ENCODE measurements around the gene ABTB2. TPM values are rescaled to one million over a fixed set of nuclear protein-coding genes. Genes with fewer than 3 reads are reported as not detected.
"Not testable (repeated sequence)": the region's sequence is repeated elsewhere in the genome, so short reads cannot be mapped to it uniquely, and the experiment has no call there.

The ABTB2 gene
- polyA plus RNA-seq, 4 donors: 7.2 to 16.3 (median 7.6) TPM

- DNase-seq (ENCODE audit: low read depth in 4 of 4, low spot score in 3 of 4): no peak
Measured at GRCh38 chr11:34197256-34197655, 160.6 kb downstream of the ABTB2 start.

GRCh38 chr11:34194576-34195335, 163.1 kb downstream of the ABTB2 start:
- DNase-seq (ENCODE audit: low read depth in 4 of 4, low spot score in 3 of 4): no peak

- DNase-seq (ENCODE audit: low read depth in 4 of 4, low spot score in 3 of 4): no peak
Measured at GRCh38 chr11:34192481-34193401, 165.1 kb downstream of the ABTB2 start.

GRCh38 chr11:34191578-34191977, 166.2 kb downstream of the ABTB2 start:
- no peak for DNase-seq (ENCODE audit: low read depth in 4 of 4, low spot score in 3 of 4)

- no peak for DNase-seq (ENCODE audit: low read depth in 4 of 4, low spot score in 3 of 4)
Measured at GRCh38 chr11:34190192-34191139, 167.3 kb downstream of the ABTB2 start.

GRCh38 chr11:34189191-34189590, 168.6 kb downstream of the ABTB2 start:
- no peak for DNase-seq (ENCODE audit: low read depth in 4 of 4, low spot score in 3 of 4)

GRCh38 chr11:34188181-34188580, 169.6 kb downstream of the ABTB2 start:
- no peak for DNase-seq (ENCODE audit: low read depth in 4 of 4, low spot score in 3 of 4)

- DNase-seq (ENCODE audit: low read depth in 4 of 4, low spot score in 3 of 4): no peak
Measured at GRCh38 chr11:34185926-34186841, 171.6 kb downstream of the ABTB2 start.

GRCh38 chr11:34184505-34185015, 173.2 kb downstream of the ABTB2 start:
- DNase-seq (ENCODE audit: low read depth in 4 of 4, low spot score in 3 of 4): no peak

GRCh38 chr11:34183848-34184391, 173.9 kb downstream of the ABTB2 start:
- no peak for DNase-seq (ENCODE audit: low read depth in 4 of 4, low spot score in 3 of 4)

- DNase-seq (ENCODE audit: low read depth in 4 of 4, low spot score in 3 of 4): no peak
Measured at GRCh38 chr11:34182921-34183685, 174.7 kb downstream of the ABTB2 start.

- DNase-seq (ENCODE audit: low read depth in 4 of 4, low spot score in 3 of 4): no peak
Measured at GRCh38 chr11:34182425-34182824, 175.4 kb downstream of the ABTB2 start.

GRCh38 chr11:34181856-34182405, 175.9 kb downstream of the ABTB2 start:
- no peak for DNase-seq (ENCODE audit: low read depth in 4 of 4, low spot score in 3 of 4)

- no peak for DNase-seq (ENCODE audit: low read depth in 4 of 4, low spot score in 3 of 4)
Measured at GRCh38 chr11:34181251-34181650, 176.6 kb downstream of the ABTB2 start.

GRCh38 chr11:34180814-34181165, 177.0 kb downstream of the ABTB2 start:
- DNase-seq (ENCODE audit: low read depth in 4 of 4, low spot score in 3 of 4): not testable (repeated sequence)

GRCh38 chr11:34180040-34180813, 177.6 kb downstream of the ABTB2 start:
- no peak for DNase-seq (ENCODE audit: low read depth in 4 of 4, low spot score in 3 of 4)

GRCh38 chr11:34179026-34179675, 178.7 kb downstream of the ABTB2 start:
- no peak for DNase-seq (ENCODE audit: low read depth in 4 of 4, low spot score in 3 of 4)
